GM20431 (cell line): ENCODE data around the gene KPNA3.
"Not testable (repeated sequence)": the region's sequence is repeated elsewhere in the genome, so short reads cannot be mapped to it uniquely, and the experiment has no call there.

Experiments used
- in situ Hi-C: fragments of 300-500 bp; cut with MseI, MboI; formaldehyde crosslinking; loops from one replicate; pipeline ENCODE4 v1.15.0; 2020; ENCODE audit warnings: low sequenced_read_pairs; ENCODE audit not compliant: unreplicated experiment

The KPNA3 gene

GRCh38 chr13:49810567-49811526 is 18.4 kb upstream of the KPNA3 start:
- in situ Hi-C loops: no loop called here

- in situ Hi-C loops: no loop called here
Observed at GRCh38 chr13:49807681-49808080, 15.2 kb upstream of the KPNA3 start.

GRCh38 chr13:49806126-49806536 is 13.6 kb upstream of the KPNA3 start:
- in situ Hi-C loops: no loop called here

GRCh38 chr13:49803047-49803446 is 10.6 kb upstream of the KPNA3 start:
- in situ Hi-C loops: not testable (repeated sequence)

- in situ Hi-C loops: no loop called here
Observed at GRCh38 chr13:49802426-49802825, 9.9 kb upstream of the KPNA3 start.

GRCh38 chr13:49791711-49792549 is 552 bp downstream of the KPNA3 start:
- in situ Hi-C loops: no loop called here

- in situ Hi-C loops: no loop called here
Observed at GRCh38 chr13:49791315-49791710, 1.2 kb downstream of the KPNA3 start.

- in situ Hi-C loops: no loop called here
Observed at GRCh38 chr13:49789968-49790367, 2.5 kb downstream of the KPNA3 start.

- in situ Hi-C loops: no loop called here
Observed at GRCh38 chr13:49786401-49787008, 6.0 kb downstream of the KPNA3 start.

- in situ Hi-C loops: no loop called here
Observed at GRCh38 chr13:49784886-49785570, 7.5 kb downstream of the KPNA3 start.

- in situ Hi-C loops: no loop called here
Observed at GRCh38 chr13:49783865-49784264, 8.6 kb downstream of the KPNA3 start.

GRCh38 chr13:49782784-49783183 is 9.7 kb downstream of the KPNA3 start:
- in situ Hi-C loops: no loop called here

GRCh38 chr13:49781806-49782205 is 10.7 kb downstream of the KPNA3 start:
- in situ Hi-C loops: no loop called here

GRCh38 chr13:49779721-49780120 is 12.8 kb downstream of the KPNA3 start:
- in situ Hi-C loops: no loop called here

GRCh38 chr13:49777746-49778614 is 14.5 kb downstream of the KPNA3 start:
- in situ Hi-C loops: no loop called here

- in situ Hi-C loops: no loop called here
Observed at GRCh38 chr13:49776871-49777270, 15.6 kb downstream of the KPNA3 start.

GRCh38 chr13:49774376-49775005 is 18.0 kb downstream of the KPNA3 start:
- in situ Hi-C loops: no loop called here

GRCh38 chr13:49772828-49773227 is 19.7 kb downstream of the KPNA3 start:
- in situ Hi-C loops: no loop called here

GRCh38 chr13:49761811-49762210 is 30.7 kb downstream of the KPNA3 start:
- in situ Hi-C loops: not testable (repeated sequence)
